ENCODE data around the gene TDRD9. TPM values are rescaled to one million over a fixed set of nuclear protein-coding genes. Genes with fewer than 3 reads are reported as not detected.

The TDRD9 gene
- polyA plus RNA-seq, 1 donor: 0.62 TPM

- no peak for DNase-seq (ENCODE audit: low read depth)
Observed at GRCh38 chr14:103989964-103990363, 61.7 kb downstream of the TDRD9 start.

GRCh38 chr14:103994535-103995184 lies 66.4 kb downstream of the TDRD9 start:
- no peak for DNase-seq (ENCODE audit: low read depth)

- DNase-seq (ENCODE audit: low read depth): no peak
Observed at GRCh38 chr14:103995876-103996275, 67.6 kb downstream of the TDRD9 start.

GRCh38 chr14:103997391-103997790 lies 69.1 kb downstream of the TDRD9 start:
- DNase-seq (ENCODE audit: low read depth): no peak

GRCh38 chr14:103998027-103998426 lies 69.8 kb downstream of the TDRD9 start:
- DNase-seq (ENCODE audit: low read depth): no peak

GRCh38 chr14:103999795-104000440 lies 71.7 kb downstream of the TDRD9 start:
- DNase-seq (ENCODE audit: low read depth): no peak

- DNase-seq (ENCODE audit: low read depth): no peak
Observed at GRCh38 chr14:104001003-104001402, 72.7 kb downstream of the TDRD9 start.

GRCh38 chr14:104003616-104004015 lies 75.4 kb downstream of the TDRD9 start:
- no peak for DNase-seq (ENCODE audit: low read depth)

GRCh38 chr14:104004849-104005248 lies 76.6 kb downstream of the TDRD9 start:
- no peak for DNase-seq (ENCODE audit: low read depth)

GRCh38 chr14:104005489-104005888 lies 77.2 kb downstream of the TDRD9 start:
- DNase-seq (ENCODE audit: low read depth): no peak

- DNase-seq (ENCODE audit: low read depth): no peak
Observed at GRCh38 chr14:104007121-104007520, 78.9 kb downstream of the TDRD9 start.

GRCh38 chr14:104009297-104009696 lies 81.0 kb downstream of the TDRD9 start:
- no peak for DNase-seq (ENCODE audit: low read depth)

GRCh38 chr14:104011824-104012517 lies 83.7 kb downstream of the TDRD9 start:
- DNase-seq (ENCODE audit: low read depth): no peak

- DNase-seq (ENCODE audit: low read depth): no peak
Observed at GRCh38 chr14:104014764-104015163, 86.5 kb downstream of the TDRD9 start.

GRCh38 chr14:104016873-104017650 lies 88.8 kb downstream of the TDRD9 start:
- no peak for DNase-seq (ENCODE audit: low read depth)

GRCh38 chr14:104019029-104019428 lies 90.8 kb downstream of the TDRD9 start:
- DNase-seq (ENCODE audit: low read depth): no peak

- DNase-seq (ENCODE audit: low read depth): no peak
Observed at GRCh38 chr14:104019806-104020205, 91.5 kb downstream of the TDRD9 start.

- no peak for DNase-seq (ENCODE audit: low read depth)
Observed at GRCh38 chr14:104020471-104020870, 92.2 kb downstream of the TDRD9 start.

GRCh38 chr14:104023325-104024055 lies 95.2 kb downstream of the TDRD9 start:
- no peak for DNase-seq (ENCODE audit: low read depth)

- no peak for DNase-seq (ENCODE audit: low read depth)
Observed at GRCh38 chr14:104025534-104025933, 97.3 kb downstream of the TDRD9 start.

GRCh38 chr14:104026024-104026423 lies 97.8 kb downstream of the TDRD9 start:
- no peak for DNase-seq (ENCODE audit: low read depth)

GRCh38 chr14:104030958-104031357 lies 102.7 kb downstream of the TDRD9 start:
- DNase-seq (ENCODE audit: low read depth): no peak

All from forelimb muscle (tissue), 1 donor.